NCI-H446 (cell line): ENCODE measurements around the gene HEG1.

ENCODE experiments used
- DNase-seq, 2 experiments: peaks; one replicate each; lab custom pipeline; 2025; lab: John Stamatoyannopoulos, UW

HEG1 gene

GRCh38 chr3:125014570-125015179 is 41.1 kb downstream of the HEG1 start:
- DNase-seq: no peak

GRCh38 chr3:125013095-125013494 is 42.7 kb downstream of the HEG1 start:
- no peak for DNase-seq

GRCh38 chr3:125011941-125012340 is 43.9 kb downstream of the HEG1 start:
- no peak for DNase-seq

- DNase-seq: no peak
These were observed 45.4 kb downstream of the HEG1 start for GRCh38 chr3:125010393-125010792.

GRCh38 chr3:125008766-125009165 is 47.0 kb downstream of the HEG1 start:
- no peak for DNase-seq

- no peak for DNase-seq
These were observed 49.5 kb downstream of the HEG1 start for GRCh38 chr3:125006291-125006731.

GRCh38 chr3:125005676-125006075 is 50.1 kb downstream of the HEG1 start:
- DNase-seq: no peak

GRCh38 chr3:125005222-125005621 is 50.6 kb downstream of the HEG1 start:
- no peak for DNase-seq

- no peak for DNase-seq
These were observed 51.8 kb downstream of the HEG1 start for GRCh38 chr3:125003859-125004595.

- no peak for DNase-seq
These were observed 52.4 kb downstream of the HEG1 start for GRCh38 chr3:125003369-125003853.

- no peak for DNase-seq
These were observed 53.1 kb downstream of the HEG1 start for GRCh38 chr3:125002414-125003368.

- no peak for DNase-seq
These were observed 54.0 kb downstream of the HEG1 start for GRCh38 chr3:125001557-125002413.

- DNase-seq: no peak
These were observed 55.1 kb downstream of the HEG1 start for GRCh38 chr3:125000661-125001060.

GRCh38 chr3:124999897-125000435 is 55.8 kb downstream of the HEG1 start:
- DNase-seq: no peak

- DNase-seq: no peak
These were observed 56.5 kb downstream of the HEG1 start for GRCh38 chr3:124999317-124999716.

- DNase-seq: no peak
These were observed 57.6 kb downstream of the HEG1 start for GRCh38 chr3:124998247-124998630.

- no peak for DNase-seq
These were observed 58.2 kb downstream of the HEG1 start for GRCh38 chr3:124997303-124998246.

GRCh38 chr3:124995460-124995994 is 60.3 kb downstream of the HEG1 start:
- peak in 1 of 2 experiments; percentile 47 for DNase-seq

GRCh38 chr3:124993466-124993865 is 62.3 kb downstream of the HEG1 start:
- peak in 1 of 2 experiments; percentile 19 for DNase-seq

- no peak for DNase-seq
These were observed 63.8 kb downstream of the HEG1 start for GRCh38 chr3:124992041-124992440.
